ENCODE results near the gene SENP6.

The SENP6 gene

GRCh38 chr6:75751443-75751842, 149.8 kb downstream of the SENP6 start:
- no peak for DNase-seq

- DNase-seq, result no peak
These were observed 150.7 kb downstream of the SENP6 start for GRCh38 chr6:75752365-75752764.

GRCh38 chr6:75755704-75756103, 154.0 kb downstream of the SENP6 start:
- no peak for DNase-seq

- DNase-seq, result no peak
These were observed 155.6 kb downstream of the SENP6 start for GRCh38 chr6:75757295-75757694.

- no peak for DNase-seq
These were observed 156.4 kb downstream of the SENP6 start for GRCh38 chr6:75758061-75758460.

- no peak for DNase-seq
These were observed 157.5 kb downstream of the SENP6 start for GRCh38 chr6:75759207-75759606.

GRCh38 chr6:75760320-75760719, 158.6 kb downstream of the SENP6 start:
- no peak for DNase-seq

- DNase-seq, result no peak
These were observed 159.8 kb downstream of the SENP6 start for GRCh38 chr6:75761489-75761888.

- no peak for DNase-seq
These were observed 160.4 kb downstream of the SENP6 start for GRCh38 chr6:75762063-75762462.

- no peak for DNase-seq
These were observed 164.7 kb downstream of the SENP6 start for GRCh38 chr6:75766387-75766786.

All from NCI-H1048 (cell line).